GM21390 (cell line): ENCODE measurements around the gene TEX11.

ENCODE experiments used
- ATAC-seq: cut with Tn5 transposase; IDR thresholded peaks from one replicate; pipeline ENCODE4 v1.9.1; 2021; ENCODE audit not compliant: unreplicated experiment

The TEX11 gene

GRCh38 chrX:70498129-70498528, 410.4 kb downstream of the TEX11 start:
- ATAC-seq = no peak

GRCh38 chrX:70497026-70497425, 411.5 kb downstream of the TEX11 start:
- ATAC-seq = no peak

- ATAC-seq = no peak
These were observed 412.0 kb downstream of the TEX11 start for GRCh38 chrX:70496491-70496890.

- no peak for ATAC-seq
These were observed 414.1 kb downstream of the TEX11 start for GRCh38 chrX:70494441-70494840.

- ATAC-seq = no peak
These were observed 419.7 kb downstream of the TEX11 start for GRCh38 chrX:70488856-70489255.

- ATAC-seq = no peak
These were observed 423.0 kb downstream of the TEX11 start for GRCh38 chrX:70485466-70485865.

GRCh38 chrX:70482300-70482699, 426.2 kb downstream of the TEX11 start:
- no peak for ATAC-seq

- no peak for ATAC-seq
These were observed 426.8 kb downstream of the TEX11 start for GRCh38 chrX:70481471-70482270.

GRCh38 chrX:70480660-70481018, 427.9 kb downstream of the TEX11 start:
- no peak for ATAC-seq

GRCh38 chrX:70479922-70480659, 428.4 kb downstream of the TEX11 start:
- no peak for ATAC-seq

GRCh38 chrX:70479247-70479921, 429.1 kb downstream of the TEX11 start:
- ATAC-seq = no peak
